ENCODE data around the gene MIOX.
A peak's percentile ranks its signal among the peaks of the same experiment; 100 is the strongest.

MIOX gene

GRCh38 chr22:50473855-50474671 lies 12.6 kb upstream of the MIOX start (continued):
- TF ChIP-seq ZNF558 (tag by site-specific recombination; IDR thresholded peaks at IDR 0.05) (no peak), ZNF701 (tag by site-specific recombination; IDR thresholded peaks at IDR 0.05) (no peak), ZNF433 (tag by site-specific recombination; IDR thresholded peaks at IDR 0.05; ENCODE audit: low read depth) (no peak), KLF16 (tag by site-specific recombination; IDR thresholded peaks at IDR 0.05) (0 out of 2 replicates have a peak, but pooled peaks have one; percentile 44), ZNF518A (tag by site-specific recombination; conservative IDR thresholded peaks at IDR 0.05; ENCODE audit: low read depth) (no peak), SP2 (tag by site-specific recombination; IDR thresholded peaks at IDR 0.05) (peak; percentile 64), ZNF266 (tag by site-specific recombination; IDR thresholded peaks at IDR 0.05; ENCODE audit: low read depth) (no peak), MYNN (tag by site-specific recombination; IDR thresholded peaks at IDR 0.05; ENCODE audit: borderline replicate concordance) (no peak), ZNF26 (tag by site-specific recombination; IDR thresholded peaks at IDR 0.05) (no peak), ZSCAN30 (tag by site-specific recombination; IDR thresholded peaks at IDR 0.05) (no peak), ZNF510 (tag by site-specific recombination; IDR thresholded peaks at IDR 0.05; ENCODE audit: insufficient replicate concordance) (no peak), ZNF394 (tag by site-specific recombination; IDR thresholded peaks at IDR 0.05; ENCODE audit: borderline replicate concordance) (no peak), ZNF426 (tag by site-specific recombination; IDR thresholded peaks at IDR 0.05) (no peak), ZNF146 (tag by site-specific recombination; IDR thresholded peaks at IDR 0.05) (no peak), ZBTB26 (tag by site-specific recombination; optimal IDR thresholded peaks at IDR 0.05) (peak; percentile 76), SP3 (tag by site-specific recombination; IDR thresholded peaks at IDR 0.05) (0 out of 2 replicates have a peak, but pooled peaks have one; percentile 10), ZSCAN18 (tag by site-specific recombination; IDR thresholded peaks at IDR 0.05) (0 out of 2 replicates have a peak, but pooled peaks have one; percentile 39), ZNF791 (tag by site-specific recombination; IDR thresholded peaks at IDR 0.05) (no peak), BCL11A (tag by site-specific recombination; IDR thresholded peaks at IDR 0.05; ENCODE audit: low read depth) (peak; percentile 12), FEZF1 (tag by site-specific recombination; IDR thresholded peaks at IDR 0.05) (no peak), GLIS1 (tag by site-specific recombination; IDR thresholded peaks at IDR 0.05) (peak; percentile 100), ZEB2 (tag by site-specific recombination; IDR thresholded peaks at IDR 0.05) (peak; percentile 71), ZNF18 (tag by site-specific recombination; IDR thresholded peaks at IDR 0.05) (no peak), KLF7 (tag by site-specific recombination; IDR thresholded peaks at IDR 0.05; ENCODE audit: borderline replicate concordance) (no peak), ZNF664 (tag by site-specific recombination; IDR thresholded peaks at IDR 0.05) (no peak), REPIN1 (tag by site-specific recombination; IDR thresholded peaks at IDR 0.05; ENCODE audit: low read depth) (no peak), RBAK (tag by site-specific recombination; IDR thresholded peaks at IDR 0.05) (no peak), ZNF416 (tag by site-specific recombination; IDR thresholded peaks at IDR 0.05) (no peak)

All from HEK293 (cell line).